Measurements from ENCODE around the gene VPS26B. TPM values are rescaled to one million over a fixed set of nuclear protein-coding genes. Genes with fewer than 3 reads are reported as not detected.

The VPS26B gene
- total and polyA plus RNA-seq, 8 donors = 11.7 to 90.4 (median 23.2) TPM

- TF ChIP-seq CTCF (IDR thresholded peaks at IDR 0.05) (no peak), EP300 (IDR thresholded peaks at IDR 0.05) (no peak), POLR2AphosphoS5 (IDR thresholded peaks at IDR 0.05) (no peak), POLR2A (IDR thresholded peaks at IDR 0.05) (no peak)
- intact Hi-C loops (cut with DNase I; ENCODE audit: low total_unique reads) = no loop called here
- Histone ChIP-seq H3K4me1 (no peaks in the 10 kb centered on the region), H3K27ac (no peak overlapping the region), H3K36me3 (peaks cover 33 to 90% (median 72%) of the 10 kb centered on the region in 4 donors), H3K27me3 (no peaks in the 10 kb centered on the region), H3K9me3 (no peaks in the 10 kb centered on the region), H3K4me3 (no peak overlapping the region)
- no peak for DNase-seq
- 94 to 96% (median 95%) methylated on average over 4 of the region's 4 CpGs for WGBS, 5 donors
These were observed 21.8 kb upstream of the VPS26B start for GRCh38 chr11:134202661-134203060.

GRCh38 chr11:134205729-134206128 is 18.7 kb upstream of the VPS26B start:
- no peak for DNase-seq
- no peaks in the 10 kb centered on the region for H3K27me3 ChIP-seq
- H3K36me3 ChIP-seq = peaks cover 35 to 87% (median 83%) of the 10 kb centered on the region in 4 donors
- no peaks in the 10 kb centered on the region for H3K9me3 ChIP-seq
- no peak overlapping the region for H3K27ac ChIP-seq
- TF ChIP-seq POLR2A (IDR thresholded peaks at IDR 0.05) = no peak
- TF ChIP-seq POLR2AphosphoS5 (IDR thresholded peaks at IDR 0.05) = no peak
- TF ChIP-seq CTCF (IDR thresholded peaks at IDR 0.05) = no peak
- no peak for TF ChIP-seq EP300 (IDR thresholded peaks at IDR 0.05)
- no peak overlapping the region for H3K4me3 ChIP-seq
- no peaks in the 10 kb centered on the region for H3K4me1 ChIP-seq
- intact Hi-C loops (cut with DNase I; ENCODE audit: low total_unique reads) = no loop called here
- WGBS, 5 donors = 91 to 97% (median 95%) methylated on average over 9 of the region's 9 CpGs

GRCh38 chr11:134206185-134206584 is 18.3 kb upstream of the VPS26B start:
- H3K4me3 ChIP-seq = no peak overlapping the region
- no peaks in the 10 kb centered on the region for H3K27me3 ChIP-seq
- TF ChIP-seq CTCF (IDR thresholded peaks at IDR 0.05) = no peak
- TF ChIP-seq POLR2A (IDR thresholded peaks at IDR 0.05) = no peak
- TF ChIP-seq POLR2AphosphoS5 (IDR thresholded peaks at IDR 0.05) = no peak
- TF ChIP-seq EP300 (IDR thresholded peaks at IDR 0.05) = no peak
- no peaks in the 10 kb centered on the region for H3K4me1 ChIP-seq
- WGBS, 5 donors = 92 to 96% (median 92%) methylated on average over 5 of the region's 5 CpGs
- H3K9me3 ChIP-seq = no peaks in the 10 kb centered on the region
- intact Hi-C loops (cut with DNase I; ENCODE audit: low total_unique reads) = no loop called here
- H3K27ac ChIP-seq = no peak overlapping the region
- peaks cover 35 to 84% (median 79%) of the 10 kb centered on the region in 4 donors for H3K36me3 ChIP-seq
- DNase-seq = no peak

GRCh38 chr11:134207538-134208239 is 16.8 kb upstream of the VPS26B start:
- Histone ChIP-seq H3K27me3 (no peaks in the 10 kb centered on the region), H3K4me3 (no peak overlapping the region), H3K27ac (no peak overlapping the region), H3K4me1 (no peaks in the 10 kb centered on the region), H3K36me3 (peaks cover 26 to 69% (median 64%) of the 10 kb centered on the region in 4 donors), H3K9me3 (no peaks in the 10 kb centered on the region)
- whole genome bisulfite sequencing, 5 donors = 77 to 83% (median 81%) methylated on average over 16 of the region's 16 CpGs
- peak; percentile 49 to 57 for DNase-seq
- intact Hi-C loops (cut with DNase I; ENCODE audit: low total_unique reads) = no loop called here
- TF ChIP-seq CTCF (IDR thresholded peaks at IDR 0.05) = peak in 5 of 7 experiments; percentile 40 to 83 (median 63)
- TF ChIP-seq POLR2AphosphoS5 (IDR thresholded peaks at IDR 0.05) = no peak
- TF ChIP-seq EP300 (IDR thresholded peaks at IDR 0.05) = no peak
- no peak for TF ChIP-seq POLR2A (IDR thresholded peaks at IDR 0.05)

Measured in stomach (tissue), 9 donors.